ENCODE measurements around the gene SKIC2.

SKIC2 gene

GRCh38 chr6:31971993-31972708 lies 13.2 kb downstream of the SKIC2 start, which contains the start of gene DXO (continued):
- TF ChIP-seq ZNF664 (tag by site-specific recombination; IDR thresholded peaks at IDR 0.05) (peak; percentile 81), ZNF239 (tag by site-specific recombination; IDR thresholded peaks at IDR 0.05) (no peak), ZNF488 (tag by site-specific recombination; IDR thresholded peaks at IDR 0.05) (no peak), ZNF529 (tag by site-specific recombination; IDR thresholded peaks at IDR 0.05; ENCODE audit: insufficient replicate concordance) (no peak), ZNF624 (tag by site-specific recombination; IDR thresholded peaks at IDR 0.05) (no peak), ZNF785 (tag by site-specific recombination; IDR thresholded peaks at IDR 0.05) (peak; percentile 69; the same call in 1 of the 2 replicates), ZNF248 (tag by site-specific recombination; IDR thresholded peaks at IDR 0.05) (no peak), ZNF621 (tag by site-specific recombination; IDR thresholded peaks at IDR 0.05) (no peak), ZBTB48 (tag by site-specific recombination; IDR thresholded peaks at IDR 0.05) (no peak; the same call in 1 of the 2 replicates), ZSCAN5A (tag by site-specific recombination; IDR thresholded peaks at IDR 0.05) (no peak), ZNF280C (tag by site-specific recombination; IDR thresholded peaks at IDR 0.05) (no peak), ZNF473 (tag by site-specific recombination; IDR thresholded peaks at IDR 0.05) (no peak), ZNF449 (tag by site-specific recombination; IDR thresholded peaks at IDR 0.05) (peak; percentile 20; the same call in 1 of the 2 replicates), ZNF701 (tag by site-specific recombination; IDR thresholded peaks at IDR 0.05) (no peak), PRDM6 (tag by site-specific recombination; IDR thresholded peaks at IDR 0.05) (peak; percentile 95; the same call in 1 of the 2 replicates), ZNF202 (tag by site-specific recombination; IDR thresholded peaks at IDR 0.05; ENCODE audit: borderline replicate concordance) (no peak), ZNF416 (tag by site-specific recombination; IDR thresholded peaks at IDR 0.05) (no peak), ZNF558 (tag by site-specific recombination; IDR thresholded peaks at IDR 0.05) (no peak), ZNF513 (tag by site-specific recombination; IDR thresholded peaks at IDR 0.05) (no peak), ZNF175 (tag by site-specific recombination; IDR thresholded peaks at IDR 0.05) (no peak), ZNF510 (tag by site-specific recombination; IDR thresholded peaks at IDR 0.05; ENCODE audit: insufficient replicate concordance) (no peak), OSR2 (tag by site-specific recombination; IDR thresholded peaks at IDR 0.05) (peak; percentile 51; the same call in 1 of the 2 replicates), ZNF654 (tag by site-specific recombination; IDR thresholded peaks at IDR 0.05; ENCODE audit: low read depth) (no peak), ZNF341 (tag by site-specific recombination; IDR thresholded peaks at IDR 0.05; ENCODE audit: low read depth) (peak; percentile 94), CTCF (tag by site-specific recombination; IDR thresholded peaks at IDR 0.05) (no peak), ZNF146 (tag by site-specific recombination; IDR thresholded peaks at IDR 0.05) (peak; percentile 22; the same call in 1 of the 2 replicates), ZBTB8A (tag by site-specific recombination; IDR thresholded peaks at IDR 0.05) (peak; percentile 72)

Data from HEK293 (cell line).